Lower leg skin (tissue), 3 donors: ENCODE results near the gene EIF4H.

Source experiments
- CTCF ChIP-seq, 3 donors: fragments of 450-650 bp; IDR thresholded peaks; one replicate each; pipeline ENCODE4 v1.5.1; 2016; ENCODE audit warnings: antibody characterized with exemption in 3 of 3, mild to moderate bottlenecking in 3 of 3, moderate library complexity in 2 of 3
- POLR2A ChIP-seq, 2 donors: fragments of 450-650 bp; IDR thresholded peaks; one replicate each; pipeline ENCODE4 v1.6.1; 2016 to 2017; ENCODE audit warnings: antibody characterized with exemption in 2 of 2, mild to moderate bottlenecking in 1 of 2, moderate library complexity in 1 of 2

- TF ChIP-seq CTCF (IDR thresholded peaks at IDR 0.05) (no peak), POLR2A (IDR thresholded peaks at IDR 0.05) (no peak)
Observed at GRCh38 chr7:74130518-74130917, 43.6 kb upstream of the EIF4H start.
